ENCODE measurements around the gene S100A14.
"Not testable (repeated sequence)": the region's sequence is repeated elsewhere in the genome, so short reads cannot be mapped to it uniquely, and the experiment has no call there.

S100A14 gene

DNA sequence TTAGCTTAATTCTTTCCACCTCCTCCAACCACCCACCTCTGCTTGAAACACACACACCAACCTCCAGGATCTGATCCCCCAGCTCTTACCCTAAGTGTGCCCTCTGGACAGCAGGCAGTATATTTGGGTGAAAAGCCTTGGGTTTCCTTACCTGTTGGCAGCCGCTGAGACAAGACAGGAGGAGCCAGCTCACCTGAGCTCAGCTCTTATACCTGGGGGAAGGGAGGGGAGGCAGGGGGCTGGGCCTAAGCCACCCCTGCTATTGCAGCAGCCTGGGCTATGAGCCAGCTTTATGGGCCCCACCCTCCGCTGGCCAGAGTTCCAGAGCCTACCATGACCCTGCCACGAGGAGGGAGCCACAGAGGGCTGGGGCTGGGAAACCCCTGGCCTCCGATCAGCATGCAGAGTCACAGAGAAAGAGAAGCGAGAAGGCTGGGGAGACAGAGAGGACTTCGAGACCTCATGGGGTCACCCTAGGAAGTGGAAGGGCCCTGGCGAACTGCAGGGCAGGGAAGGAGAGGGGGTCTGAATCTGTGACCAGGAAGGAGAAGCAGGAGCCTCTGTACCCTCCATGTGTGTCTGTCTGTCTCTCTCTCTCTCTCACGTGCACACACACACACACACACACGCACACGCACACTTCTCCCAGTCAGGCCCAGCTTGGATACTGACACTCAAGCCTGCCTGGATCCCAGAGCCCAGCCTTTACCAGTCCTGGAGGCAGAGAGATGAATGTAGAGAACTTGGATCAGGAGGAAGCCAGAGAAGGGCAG is at the start of gene S100A14:
Gene S100A14 (minus strand): TSS at position 182 of the 773 bp plus-strand sequence. CDS start 467 bp downstream, outside the sequence.
- DNase-seq (ENCODE audit: low spot score) = no peak

GRCh38 chr1:153663211-153663610 is 47.1 kb upstream of the S100A14 start:
- DNase-seq (ENCODE audit: low spot score) = no peak

DNA sequence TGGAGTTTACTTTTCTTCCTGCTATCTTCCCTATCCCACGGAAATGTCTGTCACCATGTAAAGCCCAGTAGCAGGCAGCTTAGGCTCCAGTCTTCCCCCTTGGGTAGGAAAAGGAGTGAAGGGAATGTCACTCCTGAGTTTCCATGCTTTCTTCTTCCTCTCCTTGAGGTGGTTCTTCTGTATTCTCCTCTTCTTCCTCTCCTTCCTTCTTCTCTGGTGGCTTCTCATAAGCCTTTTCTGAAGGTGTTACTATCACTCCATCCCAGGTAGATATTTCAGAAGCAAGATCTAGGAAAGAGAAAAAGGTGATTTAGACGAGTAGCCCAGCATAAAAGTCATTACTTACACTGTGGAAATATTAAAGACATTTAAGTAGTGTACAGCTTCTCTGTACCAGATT is 46.1 kb upstream of the S100A14 start:
- DNase-seq (ENCODE audit: low spot score) = no peak

- DNase-seq (ENCODE audit: low spot score) = no peak
Observed at GRCh38 chr1:153661111-153661708, 45.1 kb upstream of the S100A14 start.

DNA sequence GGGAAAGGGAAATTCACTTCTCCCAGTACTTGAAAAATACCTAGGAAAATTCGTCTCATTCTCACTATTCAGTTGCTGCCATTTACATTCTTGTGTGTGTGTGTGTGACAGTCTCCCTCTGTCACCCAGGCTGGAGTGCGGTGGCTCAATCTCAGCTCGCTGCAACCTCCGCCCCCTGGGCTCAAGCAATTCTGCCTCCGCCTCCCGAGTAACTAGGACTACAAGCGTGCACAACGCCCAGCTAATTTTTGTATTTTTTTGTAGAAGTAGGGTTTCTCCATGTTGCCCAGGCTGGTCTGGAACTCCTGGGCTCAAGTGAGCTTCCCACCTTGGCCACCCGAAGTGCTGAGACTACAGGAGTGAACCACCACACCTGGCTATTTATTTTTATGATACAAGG is 43.5 kb upstream of the S100A14 start:
- no peak for DNase-seq (ENCODE audit: low spot score)

DNA sequence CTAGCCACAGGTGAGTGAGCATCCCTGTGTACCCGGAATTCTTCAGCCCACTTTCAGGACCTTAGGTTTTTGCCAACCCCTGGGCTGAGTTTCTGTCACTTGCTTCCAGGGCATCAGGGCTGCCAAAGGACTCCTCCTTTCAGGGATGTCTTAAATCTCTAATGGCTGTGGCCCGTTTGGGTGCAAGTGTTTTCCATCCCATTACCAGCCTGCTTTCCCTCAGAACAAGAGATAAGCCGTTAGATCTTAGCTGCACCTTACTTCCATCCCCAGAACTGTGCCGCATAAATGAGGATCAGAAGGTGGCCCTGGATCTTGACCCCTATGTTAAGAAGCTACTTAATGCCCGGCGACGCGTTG is 43.0 kb upstream of the S100A14 start:
- DNase-seq (ENCODE audit: low spot score) = no peak

GRCh38 chr1:153658400-153659174 is 42.5 kb upstream of the S100A14 start, which contains the start of gene SNAPIN:
Gene SNAPIN, plus strand, starts transcription at chr1:153658703. Its CDS starts 41 bp downstream, at chr1:153658744.
- DNase-seq (ENCODE audit: low spot score) = peak; percentile 96

- no peak for DNase-seq (ENCODE audit: low spot score)
Observed at GRCh38 chr1:153655333-153655732, 39.2 kb upstream of the S100A14 start.

DNA sequence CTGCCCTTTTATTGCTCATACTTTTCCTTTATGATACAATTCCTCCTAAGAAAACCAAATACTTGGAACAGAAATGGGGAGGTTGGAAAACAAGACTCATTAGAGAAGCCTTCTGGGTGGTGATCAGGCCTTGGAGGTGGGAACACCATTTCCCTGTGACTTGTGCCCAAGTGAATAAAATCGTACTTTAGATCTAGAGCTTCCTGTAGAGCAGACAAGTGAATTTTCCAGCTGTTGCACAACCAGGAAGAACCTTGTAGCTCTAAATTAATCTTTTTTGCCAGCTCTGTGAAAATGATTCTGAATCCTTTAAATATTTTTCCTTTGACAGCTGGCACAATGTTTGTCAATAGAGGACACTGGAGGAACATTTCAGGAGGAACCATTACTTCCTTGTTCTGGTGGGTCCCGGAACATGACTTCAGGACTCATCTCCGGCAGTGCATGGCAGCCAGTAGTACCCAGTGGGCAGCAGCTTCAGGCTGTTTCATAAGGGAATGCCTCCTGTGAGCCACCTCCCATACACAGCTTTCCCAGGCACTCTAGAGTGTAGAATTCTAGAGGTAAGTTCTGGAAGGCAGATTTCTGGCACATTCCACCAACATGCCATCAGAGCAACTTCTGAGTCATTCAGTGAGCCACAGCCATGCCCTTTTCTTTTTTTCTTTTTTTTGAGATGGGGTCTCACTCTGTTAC is 36.8 kb upstream of the S100A14 start:
- DNase-seq (ENCODE audit: low spot score) = peak; percentile 60

DNA sequence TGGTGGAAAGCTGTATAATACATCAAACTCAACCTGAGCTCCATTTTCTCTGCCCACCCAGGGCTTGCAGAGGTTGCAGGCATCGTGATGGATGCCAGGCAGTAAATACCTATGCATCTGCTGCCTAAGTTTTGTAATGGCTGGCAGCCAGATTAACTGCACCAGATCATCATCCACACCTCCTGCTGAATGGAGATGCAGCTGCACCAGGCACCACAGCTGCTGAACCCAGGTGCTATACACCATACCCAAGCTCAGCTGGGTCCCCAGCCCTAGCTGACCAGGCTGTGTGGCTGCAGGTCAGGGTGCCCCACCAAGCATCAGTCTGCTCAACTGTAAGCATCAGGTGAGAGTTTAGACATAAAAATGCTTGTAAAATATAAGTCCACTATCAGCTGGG is 35.6 kb upstream of the S100A14 start:
- no peak for DNase-seq (ENCODE audit: low spot score)

DNA sequence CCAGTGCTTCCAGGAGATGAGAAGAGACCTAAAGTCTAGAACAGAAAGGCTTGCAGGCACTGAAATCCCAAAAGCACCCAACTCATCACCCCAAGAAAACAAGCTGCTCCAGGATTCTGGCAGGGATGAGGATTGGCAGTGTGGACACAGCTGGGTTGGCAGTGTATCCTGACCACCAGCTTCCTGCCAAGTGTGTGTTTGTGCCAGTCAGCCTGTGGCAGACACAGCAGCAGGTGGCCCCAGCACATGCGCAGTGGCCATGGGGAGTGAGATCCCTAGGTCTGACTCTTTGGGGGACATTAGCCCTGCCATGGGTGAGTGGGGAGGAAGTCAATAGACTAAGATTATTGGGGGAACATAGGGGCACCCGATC is 33.7 kb upstream of the S100A14 start:
- no peak for DNase-seq (ENCODE audit: low spot score)

DNA sequence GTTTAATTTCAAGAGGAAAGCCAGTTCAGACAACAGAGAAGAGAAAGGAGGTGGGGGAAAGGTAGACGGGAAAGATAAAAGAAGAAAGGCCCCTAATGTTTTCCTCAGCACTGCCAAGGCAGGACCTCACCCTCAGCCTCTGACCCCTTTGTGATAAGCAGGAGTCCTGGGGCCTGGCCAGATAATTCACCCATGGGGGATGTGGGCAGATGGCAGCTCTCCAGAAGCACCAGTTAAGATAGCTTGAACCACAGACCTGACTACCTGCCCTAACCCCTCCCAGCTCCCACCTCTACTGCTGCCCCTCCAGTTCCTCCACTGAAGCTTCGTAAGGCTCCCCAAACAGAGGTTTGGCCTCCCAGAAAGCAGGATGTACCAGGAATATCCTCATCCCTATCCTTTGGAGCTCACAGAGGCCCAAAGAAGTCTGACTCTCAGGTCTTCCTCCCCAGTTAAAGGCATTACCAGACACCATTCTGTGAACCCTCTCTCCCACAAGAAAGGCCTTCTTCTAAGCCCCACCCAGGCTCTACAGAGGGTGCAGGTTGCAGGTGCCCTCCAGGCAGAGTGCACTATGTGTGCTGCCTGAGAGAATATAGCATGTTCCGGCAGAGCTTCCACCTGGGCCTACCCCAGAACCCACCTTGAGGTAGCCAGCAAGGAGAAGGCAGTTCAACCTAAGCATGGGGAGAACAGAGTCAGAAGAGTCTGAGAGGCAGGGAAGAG is 33.2 kb upstream of the S100A14 start:
- DNase-seq (ENCODE audit: low spot score) = no peak

DNA sequence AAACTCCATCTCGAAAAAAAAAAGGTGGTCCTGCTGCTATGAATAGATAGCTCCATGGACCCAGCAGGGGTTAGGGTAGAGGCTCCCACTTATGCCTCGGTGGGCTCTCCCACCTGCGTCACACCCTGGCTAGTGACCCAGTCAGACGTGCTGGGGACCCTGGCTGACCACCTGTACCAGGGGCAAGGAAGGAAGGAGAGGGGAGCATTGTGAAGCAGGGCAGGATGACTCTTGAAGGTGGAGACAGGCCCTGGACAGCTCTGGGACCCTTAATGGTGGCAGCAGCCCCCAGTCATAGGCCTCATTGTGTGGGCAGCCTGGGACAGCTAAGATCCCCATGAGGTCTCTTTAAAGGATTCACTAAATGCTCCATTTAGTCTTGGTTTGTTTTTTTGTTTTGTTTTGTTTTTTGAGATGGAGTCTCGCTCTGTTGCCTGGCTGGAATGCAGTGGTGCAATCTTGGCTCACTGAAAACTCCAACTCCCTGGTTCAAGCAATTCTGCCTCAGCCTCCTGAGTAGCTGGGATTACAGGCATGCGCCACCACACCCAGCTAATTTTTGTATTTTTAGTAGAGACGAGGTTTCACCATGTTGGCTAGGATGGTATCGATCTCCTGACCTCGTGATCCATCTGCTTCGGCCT is 32.0 kb upstream of the S100A14 start:
- DNase-seq (ENCODE audit: low spot score) = no peak

DNA sequence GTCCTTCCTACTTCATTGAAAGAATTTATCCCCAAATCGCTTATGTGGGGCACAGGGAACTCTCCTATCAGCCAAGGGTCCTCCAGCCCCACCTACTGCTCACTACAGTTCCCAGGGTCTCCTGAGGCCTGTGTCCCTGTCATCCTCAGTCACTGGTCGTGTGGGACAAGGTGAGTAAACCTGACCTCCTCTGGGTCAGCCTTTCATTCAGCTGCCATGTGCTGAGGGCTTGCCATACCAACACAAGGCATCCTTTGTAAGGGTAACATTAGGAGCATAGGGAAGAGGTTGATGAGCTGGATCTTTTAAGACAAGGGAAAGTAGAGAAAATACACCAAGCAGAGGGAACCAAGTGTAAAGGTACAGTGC is 31.2 kb upstream of the S100A14 start:
- no peak for DNase-seq (ENCODE audit: low spot score)

DNA sequence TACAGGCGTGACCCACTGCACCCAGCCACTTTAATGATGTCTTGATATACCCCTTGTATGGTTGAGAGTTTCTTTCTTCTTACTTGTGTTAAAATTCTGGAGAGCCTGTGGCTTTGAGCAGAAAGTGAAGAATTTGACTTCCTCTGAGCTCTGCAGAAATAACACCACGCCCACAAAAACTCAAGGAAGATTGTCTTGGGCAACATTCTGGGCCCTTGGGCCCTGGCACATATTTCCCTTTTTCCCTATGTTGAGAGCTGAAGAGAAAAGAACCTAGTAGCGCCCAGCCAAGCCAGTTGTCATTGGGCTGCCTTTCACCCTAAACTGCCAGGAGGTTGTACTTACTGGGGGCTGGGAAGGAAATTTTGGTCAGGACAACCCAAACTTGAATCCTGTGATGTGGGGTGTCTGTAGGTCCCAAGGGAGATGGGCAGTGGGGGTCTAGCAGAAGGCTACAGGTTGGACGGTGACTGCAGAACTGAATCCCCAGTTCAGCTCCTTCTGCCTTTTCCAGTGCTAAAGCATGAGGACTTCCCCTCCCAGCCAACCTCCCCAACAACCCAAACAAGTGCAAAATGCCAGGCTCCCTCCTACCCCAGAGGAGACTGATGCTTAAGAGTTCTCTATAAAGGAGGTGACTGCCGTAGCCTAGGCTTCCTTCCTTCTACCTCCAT is 30.7 kb upstream of the S100A14 start:
- no peak for DNase-seq (ENCODE audit: low spot score)

- no peak for DNase-seq (ENCODE audit: low spot score)
Observed at GRCh38 chr1:153643816-153644215, 27.7 kb upstream of the S100A14 start.

GRCh38 chr1:153643100-153643499 is 27.0 kb upstream of the S100A14 start:
- DNase-seq (ENCODE audit: low spot score) = no peak

- no peak for DNase-seq (ENCODE audit: low spot score)
Observed at GRCh38 chr1:153642161-153642560, 26.0 kb upstream of the S100A14 start.

- no peak for DNase-seq (ENCODE audit: low spot score)
Observed at GRCh38 chr1:153640861-153641260, 24.7 kb upstream of the S100A14 start.

- DNase-seq (ENCODE audit: low spot score) = not testable (repeated sequence)
Observed at GRCh38 chr1:153640213-153640612, 24.1 kb upstream of the S100A14 start.

- DNase-seq (ENCODE audit: low spot score) = no peak
Observed at GRCh38 chr1:153639280-153639679, 23.2 kb upstream of the S100A14 start.

Data from AG20443 (cell line).